ENCODE measurements around the gene TBC1D8. TPM values are rescaled to one million over a fixed set of nuclear protein-coding genes. Genes with fewer than 3 reads are reported as not detected.
A peak's percentile ranks its signal among the peaks of the same experiment; 100 is the strongest.

Gene TBC1D8
- total RNA-seq, 1 donor from 2014 or later, result 16.1 TPM

DNA sequence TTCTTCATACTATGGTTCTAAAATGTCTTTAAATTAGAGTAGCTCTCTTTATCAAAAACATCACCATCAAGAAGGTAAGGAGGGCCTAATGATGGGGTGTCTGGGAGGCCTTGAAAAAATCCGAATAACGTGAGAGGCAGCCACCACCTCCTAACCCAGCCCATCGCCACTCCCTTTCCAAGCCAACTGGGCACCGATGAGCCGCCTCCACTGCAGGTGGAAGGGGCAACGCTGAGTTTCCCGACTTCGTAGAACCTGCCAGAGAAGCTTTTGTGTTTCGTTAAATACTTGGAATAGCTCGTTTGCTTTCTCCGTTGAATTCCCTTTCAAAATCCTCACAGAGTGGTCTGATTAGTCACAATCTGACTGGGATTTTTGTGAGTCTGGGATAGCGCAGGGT lies 171.1 kb downstream of the TBC1D8 start:
- DNase-seq (ENCODE audit: low spot score), result no peak

DNA sequence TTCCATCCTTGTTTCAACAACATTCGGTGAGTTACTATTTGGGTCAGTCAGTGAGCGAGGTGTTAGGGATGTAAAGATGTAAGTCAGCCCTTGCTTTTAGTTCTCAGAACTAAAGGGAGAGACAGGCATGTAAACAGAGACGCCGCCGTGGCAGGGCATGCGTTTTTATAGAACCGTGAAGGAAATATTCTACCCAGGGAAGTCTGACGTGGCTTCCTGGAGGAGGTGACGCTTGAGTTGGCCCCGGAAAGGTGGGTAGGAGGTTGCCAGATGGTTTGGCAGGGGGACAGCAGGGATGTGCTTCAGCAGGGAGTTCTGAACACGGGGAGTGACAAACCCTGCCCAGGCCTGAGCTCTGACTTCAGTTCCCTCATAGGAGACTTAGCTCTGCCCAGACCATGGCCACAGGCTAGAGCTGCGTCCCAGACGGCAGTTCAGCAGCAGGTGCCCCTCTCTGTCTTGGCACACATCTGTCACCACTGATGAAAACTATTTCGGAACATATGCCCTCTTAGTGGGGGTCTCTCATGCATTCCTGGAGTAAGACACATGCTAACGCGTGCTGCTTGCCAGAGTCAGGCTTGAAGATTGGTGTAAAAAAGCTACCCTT lies 172.5 kb downstream of the TBC1D8 start:
- DNase-seq (ENCODE audit: low spot score), result no peak

DNA sequence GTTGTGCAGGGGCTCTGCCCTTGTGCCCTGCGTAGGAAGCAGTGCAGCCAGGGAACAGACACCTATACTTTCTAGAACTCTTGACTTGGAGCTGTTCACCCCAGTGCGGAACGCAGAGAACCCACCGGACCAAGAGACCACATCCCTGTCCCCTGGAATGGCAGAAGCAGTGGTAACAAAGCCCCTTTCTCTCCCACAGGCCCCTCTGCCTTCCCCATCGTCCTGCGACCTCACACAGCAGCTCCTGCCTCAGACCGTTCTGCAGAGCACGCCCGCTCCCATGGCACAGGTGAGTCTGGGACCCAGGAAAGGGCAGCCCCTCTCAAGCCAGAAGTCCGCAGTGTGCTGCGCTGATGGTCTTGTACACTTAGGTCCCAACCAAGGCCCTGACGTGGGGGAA lies 173.7 kb downstream of the TBC1D8 start:
- no peak for DNase-seq (ENCODE audit: low spot score)

DNA sequence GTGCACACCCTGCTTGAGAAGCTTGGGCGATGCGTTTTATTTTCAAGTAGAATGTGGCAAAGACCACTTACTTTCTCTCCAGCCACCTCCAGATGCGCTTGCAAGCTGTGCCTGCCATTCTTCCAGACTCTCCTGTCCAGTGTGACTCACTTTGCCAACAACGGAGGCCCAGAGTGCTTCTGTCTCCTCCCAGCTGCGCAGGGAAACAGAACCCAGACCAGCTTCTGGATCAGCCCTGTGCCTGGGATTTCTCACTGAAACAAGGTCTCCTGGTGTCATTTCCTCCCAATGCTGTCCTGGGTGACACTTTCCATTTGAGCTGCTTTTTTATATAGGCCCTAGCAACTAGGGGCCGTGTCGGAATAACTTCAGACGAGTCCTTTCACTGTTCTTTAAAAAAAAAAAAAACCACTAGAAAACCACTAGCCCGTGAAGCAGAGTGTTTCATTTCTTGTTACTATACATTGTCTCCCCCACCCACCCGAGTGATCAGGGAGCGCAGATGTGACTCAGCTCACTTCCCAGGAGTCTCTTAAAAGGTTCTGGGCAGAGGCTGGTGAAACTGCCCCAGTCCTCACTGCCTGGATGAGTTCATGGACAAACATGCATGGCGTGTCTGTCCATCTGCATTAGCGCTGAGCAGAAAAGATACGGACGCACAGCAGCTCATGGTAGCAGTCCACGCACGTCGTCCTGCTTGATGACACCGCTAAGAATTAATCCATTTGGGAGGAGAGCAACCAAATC lies 174.4 kb downstream of the TBC1D8 start:
- peak; percentile 89 for DNase-seq (ENCODE audit: low spot score)

DNA sequence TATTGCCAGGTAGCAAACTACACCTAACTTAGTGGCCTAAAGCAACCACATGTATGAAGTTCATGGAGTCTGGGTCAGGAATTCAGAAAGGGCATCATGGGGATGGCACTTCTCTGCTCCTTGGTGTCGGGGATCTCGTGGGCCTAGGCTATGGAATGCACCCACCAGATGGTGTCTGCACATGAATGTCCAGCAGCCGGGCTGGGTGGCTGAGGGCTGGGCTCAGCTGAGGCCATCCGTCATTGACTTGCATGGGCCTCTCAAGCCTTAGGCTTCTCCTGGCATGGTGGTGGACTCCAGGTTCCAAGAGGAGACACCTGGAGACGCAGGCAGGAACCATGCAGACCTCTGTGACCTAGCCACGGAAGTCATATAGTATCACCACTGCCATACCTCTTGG lies 175.1 kb downstream of the TBC1D8 start:
- DNase-seq (ENCODE audit: low spot score), result no peak

DNA sequence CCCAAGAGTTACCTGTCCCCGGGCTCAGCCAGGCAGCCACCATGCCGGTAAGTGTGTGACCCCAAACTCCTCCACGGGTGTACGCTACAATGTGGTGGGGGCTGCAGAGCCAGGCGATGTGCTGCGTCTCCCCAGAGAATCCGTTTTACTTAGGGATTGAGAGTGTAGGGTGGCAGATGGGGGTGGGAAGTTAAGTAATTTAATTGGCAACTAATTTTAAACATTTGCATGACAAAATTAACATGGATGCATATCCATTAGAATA lies 175.7 kb downstream of the TBC1D8 start:
- no peak for DNase-seq (ENCODE audit: low spot score)

DNA sequence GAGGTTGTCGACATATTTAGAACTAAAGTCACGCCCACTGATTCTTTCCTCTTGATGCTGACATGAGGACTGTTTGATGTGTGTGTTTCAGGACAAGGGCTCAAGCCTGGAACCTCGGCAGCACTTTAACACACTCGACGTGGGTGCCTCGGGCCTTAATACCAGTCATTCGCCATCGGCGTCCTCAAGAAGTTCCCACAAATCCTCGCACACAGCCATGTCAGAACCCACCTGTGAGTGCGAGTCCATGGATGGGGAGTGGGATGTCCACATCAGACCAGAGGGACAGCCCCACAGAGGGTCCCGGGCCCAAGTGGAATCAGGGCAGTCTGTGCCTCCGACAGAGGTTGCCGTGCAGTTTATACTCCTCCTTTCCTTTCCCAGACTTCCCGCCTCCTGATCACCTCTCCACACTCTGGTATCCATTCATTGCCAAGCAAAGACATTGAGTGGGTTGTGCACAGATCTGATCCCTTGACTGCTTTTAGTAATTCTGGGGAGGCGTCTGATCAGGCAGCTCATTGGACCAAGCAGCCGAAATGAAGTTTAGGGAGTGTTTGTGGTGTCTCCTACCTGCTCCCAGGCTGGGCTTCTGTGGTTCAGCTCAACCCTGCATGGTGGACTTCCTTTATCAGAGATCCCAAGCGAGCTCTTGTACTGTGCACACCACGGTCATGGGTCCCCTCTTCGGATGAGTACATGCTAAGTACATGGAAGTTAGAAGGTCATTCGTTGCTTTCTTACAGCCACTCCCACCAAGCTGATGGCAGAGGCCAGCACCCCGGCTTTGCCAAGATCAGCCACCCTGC lies 176.3 kb downstream of the TBC1D8 start:
- DNase-seq (ENCODE audit: low spot score), result no peak

DNA sequence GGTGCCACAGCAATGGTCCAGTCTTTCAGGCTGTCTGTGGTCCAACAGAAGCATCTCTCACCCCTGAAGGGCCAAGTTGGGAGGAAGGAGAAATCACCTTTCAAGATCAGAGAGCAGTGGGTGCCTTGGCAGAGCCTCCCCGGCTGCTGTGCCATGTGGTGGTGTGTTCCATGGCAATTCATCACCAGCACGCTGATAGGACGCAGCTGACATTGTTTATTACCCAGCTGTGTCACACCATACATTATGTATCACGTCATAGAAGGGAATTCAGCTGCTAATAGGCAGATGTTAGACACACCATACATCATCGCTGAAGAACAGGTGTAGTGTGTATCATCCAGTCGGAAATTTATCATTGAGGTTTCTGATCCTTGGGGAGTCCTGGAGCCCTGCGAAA lies 178.7 kb downstream of the TBC1D8 start:
- no peak for DNase-seq (ENCODE audit: low spot score)

DNA sequence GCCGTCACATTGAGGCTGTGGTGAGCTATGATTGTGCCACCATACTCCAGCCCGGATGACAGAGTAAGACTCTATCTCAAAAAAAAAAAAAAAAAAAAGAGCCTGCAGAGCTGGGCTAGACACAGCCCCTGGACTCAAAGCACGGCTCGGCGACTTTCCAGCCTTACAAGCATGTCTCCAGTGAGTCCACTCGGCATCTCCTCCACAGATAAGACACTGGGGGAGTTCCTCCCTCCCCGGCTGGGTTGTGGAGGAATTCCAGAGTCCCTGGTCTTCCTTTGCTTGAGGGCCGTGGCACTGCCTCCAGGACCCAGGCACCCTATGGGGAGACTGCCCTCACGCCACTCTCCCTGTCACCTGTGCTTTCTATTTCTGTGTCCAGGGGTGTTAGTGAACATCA lies 180.0 kb downstream of the TBC1D8 start:
- no peak for DNase-seq (ENCODE audit: low spot score)

DNA sequence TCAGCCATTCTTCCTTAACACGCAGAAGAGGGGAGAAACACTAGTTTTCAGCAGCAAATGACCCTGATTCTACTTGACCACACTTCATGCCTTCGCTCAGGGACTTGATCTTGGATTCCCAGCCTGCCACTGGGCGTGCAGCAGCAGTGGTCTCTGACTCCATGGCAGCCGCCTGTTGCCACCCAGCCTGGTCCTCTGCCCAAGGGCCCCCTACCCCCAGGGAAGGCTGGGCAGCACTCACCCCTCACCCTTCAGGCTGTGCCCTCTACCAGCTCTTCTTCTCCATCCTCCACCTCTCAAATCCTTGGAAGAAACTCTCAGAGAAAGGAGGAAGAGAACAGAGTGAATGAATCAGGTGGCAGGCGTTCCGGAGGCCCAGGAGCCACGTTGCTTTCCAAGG lies 181.2 kb downstream of the TBC1D8 start:
- no peak for DNase-seq (ENCODE audit: low spot score)

DNA sequence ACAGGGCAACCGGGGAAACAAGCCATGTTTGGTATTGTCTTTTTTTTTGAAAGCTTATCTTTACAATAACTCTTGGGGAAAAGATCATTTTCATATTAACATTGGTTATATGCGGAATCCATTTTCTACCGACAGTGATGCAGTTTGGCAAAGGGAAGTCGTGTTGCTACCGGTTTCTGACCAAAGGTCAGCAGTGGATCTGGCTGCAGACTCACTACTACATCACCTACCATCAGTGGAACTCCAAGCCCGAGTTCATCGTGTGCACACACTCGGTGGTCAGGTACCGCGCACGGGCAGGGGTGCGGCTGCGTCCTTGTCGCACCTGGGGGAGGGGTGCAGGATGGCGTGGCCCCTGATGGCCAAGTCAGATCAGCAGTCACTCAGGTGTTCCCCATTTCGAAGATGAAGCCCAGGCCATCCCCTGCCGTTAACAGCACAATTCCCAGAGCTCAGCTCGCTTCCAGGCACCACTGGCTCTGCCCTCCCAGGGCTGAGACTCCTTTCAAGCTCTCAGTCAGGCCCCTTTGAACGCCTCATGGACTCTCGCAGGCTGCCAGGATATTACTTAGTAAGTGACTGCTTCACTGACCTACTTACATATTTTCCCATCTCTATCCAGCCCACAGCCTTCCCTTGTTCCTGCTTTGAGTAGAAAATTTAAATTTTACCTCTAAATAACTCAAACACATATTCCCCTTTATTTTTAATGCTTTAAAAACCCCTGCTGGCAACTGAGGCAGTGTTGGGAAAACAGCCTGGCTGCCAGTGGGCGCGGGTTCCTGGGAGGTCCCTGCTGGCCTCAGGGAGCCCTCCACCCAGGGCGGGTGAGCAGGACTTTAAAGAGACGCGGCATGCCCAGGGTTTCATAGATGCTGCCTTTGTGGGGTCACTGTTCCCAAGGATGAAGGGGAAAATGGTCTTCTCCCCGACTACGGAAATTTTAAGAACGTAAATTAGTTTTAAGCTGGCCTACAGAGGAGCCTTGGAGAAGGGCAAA lies 182.7 kb downstream of the TBC1D8 start:
- DNase-seq (ENCODE audit: low spot score), result no peak

DNA sequence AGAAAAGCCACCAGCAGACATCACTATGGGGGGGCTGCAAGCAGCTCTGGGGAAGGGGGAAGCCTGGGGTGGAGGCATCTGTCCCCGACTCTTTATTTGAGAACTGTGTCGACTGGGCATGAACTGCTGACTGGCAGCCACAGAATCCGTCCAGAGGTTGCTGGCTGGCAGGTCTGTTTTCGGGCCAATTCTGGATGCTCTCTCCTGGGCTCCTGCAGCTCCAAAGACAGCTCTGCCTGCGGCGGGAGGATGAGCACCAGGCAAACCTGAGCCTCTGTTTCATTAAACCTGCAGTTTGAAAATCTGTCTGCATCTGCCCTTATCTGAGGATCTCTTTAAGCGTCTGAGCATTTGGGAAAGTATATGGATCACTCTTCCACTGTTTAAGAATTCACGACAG lies 183.5 kb downstream of the TBC1D8 start:
- no peak for DNase-seq (ENCODE audit: low spot score)

DNA sequence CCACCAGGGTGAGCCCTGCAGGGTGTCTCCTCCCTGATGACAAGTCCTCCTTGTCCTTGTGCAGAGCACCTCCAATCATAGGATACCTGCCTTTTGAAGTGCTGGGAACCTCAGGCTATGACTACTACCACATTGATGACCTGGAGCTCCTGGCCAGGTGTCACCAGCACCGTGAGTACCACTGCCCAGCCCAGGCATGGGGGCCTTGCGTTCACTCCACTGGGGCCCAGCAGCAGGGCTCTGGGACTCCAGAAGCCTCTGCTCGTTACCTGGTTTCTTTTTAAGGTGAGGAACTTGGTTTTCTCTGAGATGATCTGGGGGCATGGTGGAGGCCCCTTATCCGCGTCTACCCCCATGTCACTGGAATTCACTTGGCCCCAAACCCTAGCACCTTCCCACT lies 185.6 kb downstream of the TBC1D8 start:
- no peak for DNase-seq (ENCODE audit: low spot score)

DNA sequence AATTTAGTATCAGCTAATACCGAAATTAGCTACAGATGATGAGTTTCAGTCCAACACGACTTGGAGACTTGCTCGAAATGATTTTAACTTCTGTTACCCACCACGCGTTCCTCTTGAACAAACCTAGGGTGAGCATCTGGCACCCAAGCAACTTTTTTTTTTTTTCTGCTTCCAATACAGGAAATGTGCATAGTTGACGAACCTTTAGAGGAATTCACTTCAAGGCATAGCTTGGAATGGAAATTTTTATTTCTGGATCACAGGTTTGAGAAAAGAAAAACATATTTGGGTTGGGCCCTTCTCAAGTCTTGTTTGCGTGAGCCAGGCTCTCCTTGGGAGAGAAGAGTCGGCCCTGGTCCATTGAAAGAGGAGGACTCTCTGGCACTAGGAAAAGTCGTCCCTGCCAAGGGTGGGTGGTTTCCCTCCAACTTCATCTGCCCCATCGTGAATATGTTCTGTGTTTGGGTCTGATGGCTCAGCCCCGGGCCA lies 186.5 kb downstream of the TBC1D8 start:
- DNase-seq (ENCODE audit: low spot score), result no peak

DNA sequence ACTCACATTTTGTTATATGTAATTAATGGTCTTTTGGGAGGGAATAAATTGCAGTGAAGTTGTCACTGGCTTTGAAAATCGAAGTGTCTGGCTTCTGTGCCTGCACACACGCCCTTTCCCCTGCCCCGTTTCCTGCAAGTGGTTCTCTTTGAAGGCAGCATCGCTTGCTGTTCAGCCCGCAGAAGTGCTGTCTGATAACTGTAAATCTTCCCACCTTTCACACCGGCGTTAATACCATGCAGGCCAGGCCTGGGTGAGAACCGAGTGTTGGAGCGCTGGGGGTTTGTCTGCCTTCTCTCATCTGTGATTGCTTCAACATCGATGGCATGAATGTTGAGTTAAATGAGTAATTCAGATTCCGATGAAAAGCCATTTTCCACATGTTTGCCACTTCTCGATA lies 187.0 kb downstream of the TBC1D8 start:
- no peak for DNase-seq (ENCODE audit: low spot score)

DNA sequence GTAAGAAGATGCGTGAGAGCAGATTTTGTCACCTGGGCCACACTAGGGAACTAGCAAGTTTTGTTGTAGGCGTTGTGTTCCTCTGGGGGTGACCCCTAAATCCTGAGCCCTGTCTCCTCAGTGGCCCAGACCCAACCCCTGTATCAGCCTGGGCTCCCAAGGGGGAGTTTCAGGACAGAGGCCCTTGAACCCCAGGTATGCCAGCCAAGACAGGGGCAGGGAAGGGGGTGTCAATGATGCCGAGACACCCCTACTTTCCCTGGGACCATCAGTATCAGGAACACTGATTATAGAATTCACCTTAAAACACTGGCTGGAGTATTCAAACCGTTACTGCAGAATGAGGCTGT lies 188.2 kb downstream of the TBC1D8 start:
- no peak for DNase-seq (ENCODE audit: low spot score)

DNA sequence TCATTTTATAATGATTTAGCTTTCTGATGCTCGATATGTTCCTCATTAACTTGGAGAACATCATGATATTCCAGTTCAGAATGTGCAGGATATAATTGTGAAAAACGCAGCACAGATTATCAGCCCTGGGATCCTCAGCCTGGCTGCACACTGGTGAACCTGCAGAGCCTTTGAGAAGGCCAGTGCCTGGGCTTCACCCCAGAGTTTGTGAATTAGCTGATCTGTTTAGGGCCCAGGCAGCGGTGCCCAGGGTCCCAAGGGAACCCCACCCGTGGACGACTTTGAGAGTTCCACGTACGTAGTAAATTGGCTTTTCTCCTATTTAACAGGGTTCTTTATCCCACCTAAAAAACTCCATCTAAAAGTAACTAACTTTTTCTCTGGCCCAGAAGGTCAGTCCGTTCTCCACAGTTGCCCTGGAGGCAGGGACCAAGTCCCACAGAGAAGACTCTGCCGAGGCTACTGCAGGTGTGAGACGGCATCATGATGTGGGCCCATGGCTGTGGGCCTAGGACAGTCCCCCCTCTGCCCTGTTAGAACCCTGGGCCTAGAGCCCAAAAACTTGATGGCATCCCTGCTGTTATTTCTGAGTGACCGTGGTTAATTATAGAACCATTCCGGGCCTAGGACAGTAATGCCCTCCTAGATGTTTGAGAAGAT lies 188.7 kb downstream of the TBC1D8 start:
- no peak for DNase-seq (ENCODE audit: low spot score)

DNA sequence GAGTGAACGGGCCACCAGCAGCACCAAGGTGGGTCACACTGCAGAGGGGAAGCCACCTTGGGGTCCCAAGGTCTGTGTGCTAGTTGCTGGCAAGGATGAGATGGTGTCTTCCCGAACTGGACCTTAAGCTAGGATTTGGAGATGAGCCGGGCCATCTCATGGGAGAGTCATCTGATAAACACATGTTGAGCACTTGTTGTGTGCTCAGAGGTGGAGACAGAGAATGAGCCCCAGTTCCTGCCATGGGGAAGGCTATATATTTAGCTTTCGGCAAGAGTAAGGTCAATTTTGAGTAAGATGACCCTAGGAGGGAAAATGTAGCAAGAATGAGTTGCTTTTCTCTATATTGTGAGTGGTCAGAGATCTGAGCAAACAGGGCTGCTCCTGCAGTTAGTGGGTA lies 190.5 kb downstream of the TBC1D8 start:
- DNase-seq (ENCODE audit: low spot score), result no peak

DNA sequence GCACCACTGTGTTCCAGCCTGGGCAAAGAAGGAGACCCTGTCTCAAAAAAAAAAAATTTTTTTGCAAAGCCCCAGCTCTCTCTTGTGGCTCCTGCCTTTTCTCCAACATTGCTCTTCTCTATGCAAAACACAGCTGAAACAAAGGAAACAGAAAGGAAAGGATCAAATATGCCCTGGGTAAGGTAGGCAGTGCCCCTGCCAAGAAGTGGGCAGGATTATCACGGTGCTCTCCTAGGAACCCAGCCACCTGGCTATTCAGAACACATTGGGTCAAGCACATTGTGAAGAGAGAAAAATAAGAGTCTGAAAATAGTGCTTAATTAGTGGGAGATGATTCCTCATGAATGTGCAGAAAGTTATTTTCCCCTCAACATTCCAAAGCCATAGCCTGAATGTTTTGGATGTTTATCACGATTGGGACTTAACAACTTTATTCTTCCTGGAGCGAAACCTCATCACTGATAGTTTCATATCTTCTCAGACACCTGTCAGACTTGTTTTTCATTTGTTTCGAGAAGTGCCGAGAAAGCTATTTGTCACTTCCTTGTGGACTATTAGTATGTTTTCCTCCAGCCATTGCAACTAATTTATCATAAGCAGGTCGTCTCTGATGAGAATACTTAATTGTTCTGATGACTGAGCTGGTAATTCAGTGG lies 191.8 kb downstream of the TBC1D8 start:
- no peak for DNase-seq (ENCODE audit: low spot score)

DNA sequence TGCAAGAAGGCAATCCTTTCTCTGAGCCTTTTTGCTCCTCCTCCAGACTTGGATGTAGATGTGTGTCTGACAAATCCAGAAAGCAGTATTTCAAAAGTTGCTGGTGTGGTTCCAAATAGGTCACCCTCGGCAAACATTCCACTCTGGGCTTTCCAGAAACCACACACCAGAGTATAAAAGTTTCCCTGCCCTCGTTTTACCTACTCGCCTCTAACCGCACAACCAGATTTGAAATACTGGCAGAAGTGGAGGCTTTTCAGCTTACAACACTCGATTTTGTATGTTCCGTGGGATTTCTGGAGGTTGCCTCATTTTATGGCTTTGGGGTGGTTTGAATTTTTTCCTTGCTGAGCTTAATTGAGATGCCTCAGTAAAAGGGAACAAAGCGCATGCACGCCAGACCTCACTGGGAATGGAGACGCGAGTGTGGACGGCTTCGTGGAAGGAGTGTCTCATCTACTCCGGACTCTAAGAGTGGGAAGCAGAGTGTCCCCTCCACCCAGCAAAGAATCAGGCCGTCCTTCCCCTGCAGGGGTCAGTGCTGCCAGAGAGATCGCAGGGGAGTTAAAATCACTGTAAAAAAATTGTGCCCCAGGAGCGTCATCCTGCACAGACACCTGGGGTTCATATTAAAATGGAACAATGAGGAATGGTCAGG lies 193.1 kb downstream of the TBC1D8 start:
- peak; percentile 95 for DNase-seq (ENCODE audit: low spot score)
